T-helper 1 cell treated with Interleukin-12 subunit alpha and Interleukin-12 subunit beta and Interleukin-4 antibody, amounts not matched to agents 30 ng/mL and 1 ng/mL, for 36 hours (primary cell): Measurements from ENCODE around the gene CLIP3. TPM values are rescaled to one million over a fixed set of nuclear protein-coding genes. Genes with fewer than 3 reads are reported as not detected.
"Not testable (repeated sequence)": the region's sequence is repeated elsewhere in the genome, so short reads cannot be mapped to it uniquely, and the experiment has no call there.

ENCODE experiments used
- intact Hi-C: fragments of 100-400 bp; cut with micrococcal nuclease; formaldehyde crosslinking; loops from one replicate; pipeline ENCODE4 v1.15.1; 2024
- total RNA-seq: library from RNA; stranded (reverse); gene quantifications from 2 replicates; pipeline ENCODE4 v1.2.3, GENCODE V29; 2022

CLIP3 gene, protein sequence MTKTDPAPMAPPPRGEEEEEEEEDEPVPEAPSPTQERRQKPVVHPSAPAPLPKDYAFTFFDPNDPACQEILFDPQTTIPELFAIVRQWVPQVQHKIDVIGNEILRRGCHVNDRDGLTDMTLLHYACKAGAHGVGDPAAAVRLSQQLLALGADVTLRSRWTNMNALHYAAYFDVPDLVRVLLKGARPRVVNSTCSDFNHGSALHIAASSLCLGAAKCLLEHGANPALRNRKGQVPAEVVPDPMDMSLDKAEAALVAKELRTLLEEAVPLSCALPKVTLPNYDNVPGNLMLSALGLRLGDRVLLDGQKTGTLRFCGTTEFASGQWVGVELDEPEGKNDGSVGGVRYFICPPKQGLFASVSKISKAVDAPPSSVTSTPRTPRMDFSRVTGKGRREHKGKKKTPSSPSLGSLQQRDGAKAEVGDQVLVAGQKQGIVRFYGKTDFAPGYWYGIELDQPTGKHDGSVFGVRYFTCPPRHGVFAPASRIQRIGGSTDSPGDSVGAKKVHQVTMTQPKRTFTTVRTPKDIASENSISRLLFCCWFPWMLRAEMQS
- total RNA-seq: 3.4 and 3.8 TPM in 2 replicates

DNA sequence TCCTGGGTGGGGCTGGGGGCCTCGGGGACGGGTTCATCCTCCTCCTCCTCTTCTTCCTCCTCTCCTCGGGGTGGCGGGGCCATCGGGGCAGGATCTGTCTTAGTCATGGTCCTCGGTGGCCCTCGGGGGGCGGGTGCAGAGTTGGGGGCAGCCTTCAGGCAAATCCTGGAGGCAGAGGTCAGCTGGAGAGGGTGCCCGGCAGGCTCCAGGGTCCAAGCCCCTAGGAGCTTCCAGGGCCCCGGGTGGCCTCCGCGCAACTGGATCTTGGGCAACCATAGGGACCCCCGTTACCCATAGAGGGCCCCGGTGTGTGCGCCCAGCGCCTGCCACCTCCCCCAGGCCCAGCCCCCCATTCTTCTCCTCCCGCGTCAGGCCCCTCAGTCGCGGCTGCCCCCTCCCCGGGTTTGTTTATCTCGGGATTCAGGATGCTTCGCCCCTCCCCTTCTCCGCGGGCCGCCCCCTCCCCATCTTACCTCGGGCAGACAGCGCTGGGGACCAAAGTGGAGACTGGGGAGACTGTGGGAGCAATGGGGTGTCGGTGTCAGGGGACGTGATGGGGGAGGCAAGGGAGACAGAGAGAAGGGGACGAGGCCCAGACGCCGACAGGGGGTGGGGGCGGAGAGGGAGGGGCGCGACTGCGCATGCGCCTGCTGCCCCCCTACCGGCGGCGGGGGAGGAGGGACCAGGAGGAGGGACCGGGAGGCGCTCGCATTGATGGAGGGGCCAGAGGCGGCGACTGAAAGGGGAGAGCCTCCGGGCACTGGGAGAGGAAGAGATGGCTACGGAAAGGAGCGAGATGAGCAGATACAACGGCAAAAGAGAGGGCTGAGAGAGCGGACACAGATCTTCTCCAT is at the start of gene CLIP3:
CLIP3 (minus strand) TSS at position 623 of the 854 bp plus-strand sequence; CDS start at position 107, 516 bp downstream.
- intact Hi-C loops: loop anchor here (2.0 kb wide), 2 partner anchors 18 to 22 kb away; partner anchors contain the start of genes ALKBH6, THAP8 and WDR62

DNA sequence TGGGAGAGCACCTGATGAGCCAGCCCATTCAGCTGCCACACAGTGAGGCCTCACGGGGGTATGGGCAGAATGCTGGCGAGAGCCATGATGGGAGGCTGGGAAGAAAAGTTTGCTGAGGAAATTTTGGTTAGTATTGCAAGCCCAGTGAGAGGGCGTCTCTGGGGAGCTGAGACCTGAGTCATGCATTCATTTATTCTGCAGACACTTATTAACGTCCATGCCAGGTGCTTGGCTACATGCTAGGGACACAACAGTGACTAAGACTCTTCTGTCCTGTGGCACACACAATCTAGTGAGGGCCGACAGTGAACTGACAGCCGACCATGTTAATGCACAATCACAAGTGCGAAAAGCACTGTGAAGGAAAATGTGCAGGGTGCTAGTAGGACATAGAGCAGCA is 49.2 kb upstream of the CLIP3 start:
- intact Hi-C loops: no loop called here

DNA sequence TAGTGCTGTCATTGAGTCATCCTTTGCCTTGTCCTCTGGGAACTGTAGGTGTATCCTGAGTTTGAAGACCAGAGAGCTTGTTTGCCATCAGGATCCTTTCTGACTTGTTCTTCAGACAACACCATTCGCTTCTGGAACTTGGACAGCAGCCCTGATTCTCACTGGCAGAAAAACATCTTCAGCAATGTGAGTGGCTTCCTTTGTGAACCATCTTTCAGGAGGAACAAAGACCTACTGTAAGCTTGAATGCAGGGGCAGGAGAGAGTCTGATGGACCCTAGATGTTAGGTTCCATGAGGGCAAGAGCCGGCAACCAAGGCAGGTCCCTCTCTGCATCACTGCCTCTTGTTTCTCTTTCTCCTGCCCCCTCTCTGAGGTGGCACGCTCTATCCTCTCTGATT is 48.7 kb upstream of the CLIP3 start:
- intact Hi-C loops: no loop called here

DNA sequence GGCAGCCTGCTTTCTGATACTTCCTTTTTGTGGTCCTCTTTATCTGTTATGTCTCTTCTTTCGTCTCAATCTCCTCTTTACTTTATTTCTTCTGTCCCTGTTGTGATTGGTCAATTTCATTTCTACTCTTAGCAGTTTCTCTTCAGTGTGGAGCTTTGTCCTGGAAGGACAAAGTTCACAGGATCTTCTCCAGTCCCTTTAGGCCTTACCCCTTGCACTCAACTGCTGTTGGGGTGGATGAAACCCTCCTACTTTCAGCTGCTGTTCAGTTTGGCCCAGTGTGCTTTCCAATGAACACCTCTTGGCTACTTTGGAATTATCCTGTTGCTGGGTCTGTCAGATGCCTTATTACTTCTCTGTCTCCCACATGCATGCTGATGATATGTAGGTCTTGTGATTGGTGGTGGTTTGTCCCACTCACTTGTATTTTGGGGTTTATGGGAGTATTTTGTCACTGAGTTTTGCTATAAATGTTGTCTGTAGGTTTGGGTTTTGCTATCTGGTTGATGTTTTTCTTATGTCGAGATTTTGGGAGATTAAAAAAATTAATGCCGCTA is 46.8 kb upstream of the CLIP3 start:
- intact Hi-C loops: no loop called here

DNA sequence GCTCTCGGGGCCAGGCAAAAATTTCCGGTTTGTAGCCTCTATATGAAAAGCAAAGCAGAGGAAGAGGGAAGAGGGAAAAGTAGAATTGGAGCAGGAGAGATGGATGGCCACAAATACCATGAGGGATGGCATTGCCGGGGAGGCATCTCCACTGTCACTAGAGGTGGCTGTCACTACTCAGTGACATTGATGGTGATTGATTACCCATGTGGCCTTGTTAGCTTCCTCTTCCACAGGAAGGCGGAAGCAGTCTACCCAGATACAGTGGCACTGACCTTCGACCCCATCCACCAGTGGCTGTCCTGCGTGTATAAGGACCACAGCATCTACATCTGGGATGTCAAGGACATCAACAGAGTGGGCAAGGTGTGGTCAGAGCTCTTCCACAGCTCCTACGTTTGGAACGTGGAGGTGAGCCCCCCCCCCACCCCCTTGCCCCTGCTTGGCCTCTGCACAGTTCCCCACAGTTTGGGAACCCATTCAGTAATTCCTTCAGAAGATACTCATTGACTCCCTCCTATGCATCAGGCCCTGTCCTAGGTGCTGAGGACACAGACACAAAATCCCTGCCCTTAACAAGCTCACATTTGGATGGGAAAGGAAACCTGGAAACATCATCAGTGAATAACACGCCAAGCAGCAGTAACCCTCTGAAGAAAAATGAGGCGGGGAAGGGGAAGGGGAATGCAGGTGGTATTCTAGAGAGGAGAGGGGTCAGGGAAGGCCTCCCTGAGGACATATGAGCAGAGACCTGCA is 40.6 kb upstream of the CLIP3 start:
- intact Hi-C loops: no loop called here

DNA sequence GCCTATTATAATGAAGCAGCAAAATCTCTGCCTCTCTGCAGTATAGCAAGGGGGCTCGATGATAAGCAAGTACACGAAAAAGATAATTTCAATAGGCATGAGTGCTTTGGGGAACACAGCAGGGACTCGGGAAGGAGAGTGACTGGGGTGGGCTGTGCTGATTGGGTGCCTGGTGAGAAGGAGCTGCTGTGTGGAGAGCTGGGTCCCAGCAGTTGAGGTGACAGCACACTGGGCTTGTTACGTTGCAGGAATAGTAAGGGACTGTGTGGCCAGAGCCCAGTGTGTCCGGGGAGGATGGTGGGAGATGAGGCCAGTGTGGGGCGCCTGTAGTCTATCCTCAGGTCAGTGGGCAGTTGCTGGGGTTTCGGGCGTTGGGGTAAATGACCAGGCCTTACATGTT is 39.4 kb upstream of the CLIP3 start:
- intact Hi-C loops: no loop called here

DNA sequence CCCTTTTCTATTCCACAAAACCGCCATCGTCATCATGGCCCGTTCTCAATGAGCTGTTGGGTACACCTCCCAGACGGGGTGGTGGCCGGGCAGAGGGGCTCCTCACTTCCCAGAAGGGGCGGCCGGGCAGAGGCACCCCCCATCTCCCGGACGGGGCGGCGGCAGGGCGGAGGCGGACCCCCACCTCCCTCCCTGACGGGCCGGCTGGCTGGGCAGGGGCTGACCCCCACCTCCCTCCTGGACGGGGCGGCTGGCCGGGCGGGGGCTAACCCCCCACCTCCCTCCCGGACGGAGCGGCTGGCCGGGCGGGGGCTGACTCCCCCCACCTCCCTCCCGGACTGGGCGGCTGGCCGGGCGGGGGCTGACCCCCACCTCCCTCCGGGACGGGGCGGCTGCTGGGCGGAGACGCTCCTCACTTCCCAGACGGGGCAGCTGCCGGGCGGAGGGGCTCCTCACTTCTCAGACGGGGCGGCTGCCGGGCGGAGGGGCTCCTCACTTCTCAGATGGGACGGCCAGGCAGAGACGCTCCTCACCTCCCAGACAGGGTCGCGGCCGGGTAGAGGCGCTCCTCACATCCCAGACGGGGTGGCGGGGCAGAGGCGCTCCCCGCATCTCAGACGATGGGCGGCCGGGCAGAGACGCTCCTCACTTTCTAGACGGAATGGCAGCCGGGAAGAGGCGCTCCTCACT is 36.3 kb upstream of the CLIP3 start:
- intact Hi-C loops: not testable (repeated sequence)

DNA sequence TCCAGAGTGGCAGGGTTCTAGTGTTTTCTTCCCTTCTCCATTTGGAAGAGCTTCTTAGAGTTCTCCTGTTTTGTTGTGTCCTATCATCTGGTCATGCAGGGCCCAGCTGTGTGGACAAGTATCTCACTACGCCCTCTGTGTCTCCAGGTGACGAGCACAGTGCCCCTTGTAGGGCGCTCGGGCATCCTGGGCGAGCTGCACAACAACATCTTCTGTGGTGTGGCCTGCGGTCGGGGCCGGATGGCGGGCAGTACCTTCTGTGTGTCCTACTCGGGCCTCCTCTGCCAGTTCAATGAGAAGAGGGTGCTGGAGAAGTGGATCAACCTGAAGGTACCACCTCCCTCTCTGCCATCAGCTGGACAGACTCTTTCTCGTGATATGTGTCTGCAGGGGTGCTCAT is 35.0 kb upstream of the CLIP3 start:
- intact Hi-C loops: no loop called here

DNA sequence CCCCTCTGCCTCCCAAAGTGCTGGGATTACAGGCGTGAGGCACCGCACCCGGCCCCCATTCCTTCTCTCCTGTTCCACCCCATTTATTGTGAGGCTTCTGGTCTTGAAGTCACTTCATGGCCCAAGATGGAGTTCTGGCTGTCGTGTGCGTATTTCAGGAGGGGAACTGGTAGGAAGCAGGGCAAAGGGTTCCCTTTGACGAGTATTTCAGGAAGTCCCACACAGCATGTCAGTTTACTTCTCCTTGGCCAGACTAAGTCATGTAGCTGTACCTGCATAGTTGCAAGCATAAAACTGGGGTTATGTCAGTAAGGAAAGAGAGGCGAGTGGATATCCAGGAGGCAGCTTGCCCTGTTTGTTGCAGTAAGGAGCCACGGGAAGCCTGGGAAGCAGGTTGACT is 32.2 kb upstream of the CLIP3 start:
- intact Hi-C loops: no loop called here

DNA sequence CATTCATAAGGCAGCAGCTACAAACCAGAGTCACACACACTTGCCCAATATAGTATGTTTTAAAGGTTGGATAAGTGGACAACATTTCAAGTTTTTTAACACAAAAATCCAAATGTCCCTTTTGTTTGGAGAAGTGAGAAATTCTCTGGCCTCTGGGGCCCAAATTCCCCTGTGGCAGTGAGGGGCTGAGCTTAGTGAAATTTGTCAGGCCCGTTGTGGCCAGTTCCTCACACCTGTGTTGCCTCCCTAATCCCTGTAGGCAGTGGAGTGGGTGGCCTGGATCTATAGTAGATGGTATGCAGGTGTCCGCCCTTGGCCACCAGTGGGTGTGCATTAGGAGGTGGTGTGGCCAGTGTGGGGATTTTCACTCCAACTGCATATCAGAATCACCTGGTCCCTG is 28.7 kb upstream of the CLIP3 start:
- intact Hi-C loops: no loop called here

DNA sequence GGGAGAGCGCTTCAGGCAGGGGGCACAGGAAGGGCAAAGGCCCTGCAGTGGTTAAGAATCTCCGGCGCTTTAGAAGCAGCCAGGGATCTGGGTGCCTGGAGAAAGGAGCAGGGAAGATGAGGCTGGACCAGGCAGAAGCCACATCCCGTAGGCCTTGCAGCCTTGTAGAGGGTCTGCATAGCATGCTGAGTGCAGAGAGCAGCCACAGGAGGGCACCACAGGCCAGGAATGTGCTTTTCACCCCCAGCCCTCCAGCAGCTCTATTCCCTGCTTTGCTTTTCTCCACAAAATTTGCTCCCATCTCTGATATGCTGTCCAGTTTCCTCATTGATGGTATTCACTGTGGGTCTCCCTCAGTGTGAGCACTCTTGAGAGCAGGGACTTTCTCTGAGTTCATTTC is 27.8 kb upstream of the CLIP3 start:
- intact Hi-C loops: loop anchor here (1.0 kb wide), 1 partner anchor 110 kb away; no protein-coding TSS in a partner anchor

DNA sequence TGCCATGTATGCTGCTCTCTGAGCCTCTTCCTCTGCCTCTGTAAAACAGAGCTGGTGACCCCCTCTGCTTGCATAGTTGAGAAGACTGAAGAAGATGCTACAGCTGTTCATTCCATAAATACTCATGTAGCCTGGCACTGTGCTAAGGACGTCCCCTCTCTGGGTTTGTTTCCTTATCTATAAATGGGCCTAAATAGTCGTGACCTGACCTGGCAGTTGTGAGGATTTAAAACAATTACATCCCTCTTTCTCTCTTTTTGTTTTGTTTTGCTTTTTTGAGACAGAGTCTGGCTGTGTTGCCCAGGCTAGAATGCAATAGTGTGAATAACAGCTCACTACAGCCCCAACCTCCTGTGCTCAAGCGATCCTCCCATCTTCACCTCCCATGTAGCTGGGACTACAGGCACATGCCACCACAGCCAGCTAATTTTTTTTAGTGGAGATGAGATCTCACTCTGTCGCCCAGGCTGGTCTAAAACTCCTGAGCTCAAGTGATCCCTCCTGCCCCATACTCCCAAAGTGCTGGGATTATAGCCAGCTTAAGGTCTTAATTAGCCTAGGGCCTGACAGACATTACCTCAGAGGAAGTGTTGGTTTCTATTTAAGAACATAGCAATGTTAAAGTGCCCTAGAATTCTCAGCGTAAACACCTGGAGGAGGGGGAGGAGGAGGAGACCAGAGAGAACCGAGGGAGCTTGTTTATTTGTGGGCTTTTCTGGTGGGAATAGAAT is 26.7 kb upstream of the CLIP3 start:
- intact Hi-C loops: no loop called here

DNA sequence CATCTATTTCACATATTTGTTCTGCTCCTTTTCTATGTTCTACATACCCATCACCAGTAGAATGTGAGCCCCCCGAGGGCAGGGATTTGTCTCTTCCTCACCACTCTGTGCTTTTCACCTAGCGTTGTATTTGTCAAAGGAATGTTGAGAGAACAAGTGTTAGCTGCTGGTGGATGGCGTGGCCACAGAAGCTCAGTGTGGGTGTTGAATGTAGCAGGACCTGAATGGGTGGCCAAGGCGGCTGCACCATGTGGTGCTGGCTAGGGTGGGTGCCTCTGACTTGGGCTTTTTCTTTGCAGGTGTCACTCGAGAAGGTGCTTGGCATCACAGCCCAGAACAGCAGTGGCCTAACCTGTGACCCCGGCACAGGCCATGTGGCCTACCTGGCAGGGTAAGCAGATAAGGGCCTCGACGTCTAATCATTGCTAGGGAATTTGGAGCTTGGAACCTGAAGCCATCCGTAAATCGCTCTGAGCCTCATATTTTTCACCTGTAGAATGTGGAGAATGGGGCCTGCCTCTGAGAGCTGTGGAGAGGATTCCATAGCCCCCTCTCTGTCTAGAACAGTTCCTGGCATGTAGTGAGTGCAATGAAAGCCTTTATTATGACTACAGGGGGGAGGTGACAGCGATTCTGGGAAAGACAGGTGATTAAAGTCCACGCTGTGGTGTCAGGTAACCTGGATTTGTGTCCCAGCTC is 26.0 kb upstream of the CLIP3 start:
- intact Hi-C loops: no loop called here

DNA sequence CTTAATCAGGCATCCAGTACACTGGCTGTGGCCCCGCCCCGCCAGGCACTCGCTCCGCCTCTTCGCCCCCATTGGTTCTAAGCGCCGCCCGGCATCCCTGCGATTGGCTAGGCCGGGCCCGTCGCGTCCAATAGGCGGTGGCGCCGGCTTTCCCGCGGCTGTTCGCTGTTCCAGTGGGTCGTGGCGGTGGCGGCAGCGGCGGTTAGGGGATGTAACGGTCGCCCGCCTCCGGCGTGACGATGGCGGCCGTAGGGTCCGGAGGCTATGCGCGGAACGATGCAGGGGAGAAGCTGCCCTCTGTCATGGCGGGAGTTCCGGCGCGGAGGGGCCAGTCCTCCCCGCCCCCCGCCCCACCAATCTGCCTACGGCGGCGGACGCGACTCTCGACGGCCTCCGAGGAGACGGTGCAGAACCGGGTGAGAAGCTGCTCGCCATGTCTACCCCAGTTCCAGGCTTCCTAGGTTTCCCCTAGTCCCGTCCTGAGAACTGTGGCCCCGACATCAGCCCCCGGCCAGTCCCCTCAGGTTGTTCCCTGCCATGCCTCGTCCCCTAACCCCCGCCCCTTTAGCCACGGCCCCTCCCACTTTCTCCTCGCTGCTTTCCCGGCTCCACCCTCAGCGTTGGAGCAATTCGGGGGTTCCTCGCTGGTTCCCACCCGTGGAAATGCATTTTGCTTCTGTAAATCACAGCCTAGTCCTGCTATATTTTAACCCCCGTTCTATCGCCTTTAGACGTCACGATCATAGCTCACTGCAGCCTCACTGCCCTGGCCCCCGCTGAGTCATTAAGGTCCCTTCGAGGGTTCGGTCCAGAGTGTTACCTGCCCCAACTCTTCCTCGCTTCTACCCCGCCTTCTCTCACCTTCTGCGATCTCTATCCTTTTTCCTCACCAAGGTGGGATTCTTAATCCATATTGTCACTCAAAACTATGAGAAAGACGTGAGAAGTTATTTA is 22.3 kb upstream of the CLIP3 start, which contains the start of gene WDR62:
WDR62 (plus strand) TSS at position 165 of the 954 bp plus-strand sequence; CDS start at position 240, 75 bp downstream.
- intact Hi-C loops: loop anchor here (1.0 to 2.0 kb wide), 23 partner anchors 22 to 1024 kb away; partner anchors contain the start of genes ALKBH6, ARHGAP33, CLIP3 and LIN37

DNA sequence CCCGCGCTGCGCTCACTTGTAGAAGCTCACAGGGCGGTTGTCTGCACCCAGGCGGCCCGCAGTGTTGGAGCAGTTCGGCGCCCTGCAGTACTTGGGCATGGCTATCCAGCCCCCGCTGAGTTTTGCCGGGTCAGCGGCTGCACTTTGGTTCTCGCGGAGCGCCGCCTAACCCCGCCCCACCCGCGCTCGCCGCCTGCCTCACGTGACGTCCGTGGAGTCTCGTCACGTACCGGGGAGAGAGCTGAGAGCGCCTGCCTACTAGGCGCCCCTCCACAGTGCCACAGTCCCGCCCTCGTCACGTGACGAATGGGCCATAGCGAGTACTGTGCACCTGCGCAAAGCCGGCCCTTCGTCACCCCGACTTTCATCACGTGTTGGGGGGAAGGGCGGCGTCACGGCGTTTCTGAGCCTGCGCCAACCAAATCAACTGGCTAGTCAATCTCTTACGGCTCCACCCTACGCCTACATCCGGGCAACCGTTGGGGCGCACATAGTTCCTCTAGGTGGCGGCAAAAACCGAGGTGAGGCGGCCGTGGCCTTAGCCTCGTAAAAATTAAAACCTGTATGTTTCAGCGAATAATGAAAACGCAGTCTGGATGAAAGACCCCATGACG is 21.6 kb upstream of the CLIP3 start, which contains the start of gene THAP8:
THAP8 (minus strand) TSS at position 167 of the 614 bp plus-strand sequence; CDS start at position 99, 68 bp downstream.
- intact Hi-C loops: loop anchor here (1.0 to 2.0 kb wide), 22 partner anchors 21 to 1025 kb away; partner anchors contain the start of genes ALKBH6, ARHGAP33, CLIP3 and LIN37

DNA sequence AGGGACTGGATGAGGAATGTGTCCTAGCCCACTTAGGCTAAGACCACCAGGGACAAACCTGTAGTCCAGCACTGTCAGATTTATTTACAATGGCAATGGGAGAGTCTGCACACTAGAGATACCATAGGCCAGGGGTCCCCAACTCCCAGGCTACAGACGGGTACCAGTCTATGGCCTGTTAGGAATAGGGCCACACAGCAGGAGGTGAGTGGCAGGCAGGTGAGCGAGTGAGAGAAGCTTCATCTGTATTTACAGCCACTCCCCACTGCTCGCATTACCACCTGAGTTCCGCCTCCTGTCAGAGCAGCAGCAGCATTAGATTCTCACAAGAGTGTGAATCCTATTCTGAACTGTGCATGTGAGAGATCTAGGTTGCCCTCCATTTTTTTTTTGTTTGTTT is 19.0 kb upstream of the CLIP3 start:
- intact Hi-C loops: no loop called here

DNA sequence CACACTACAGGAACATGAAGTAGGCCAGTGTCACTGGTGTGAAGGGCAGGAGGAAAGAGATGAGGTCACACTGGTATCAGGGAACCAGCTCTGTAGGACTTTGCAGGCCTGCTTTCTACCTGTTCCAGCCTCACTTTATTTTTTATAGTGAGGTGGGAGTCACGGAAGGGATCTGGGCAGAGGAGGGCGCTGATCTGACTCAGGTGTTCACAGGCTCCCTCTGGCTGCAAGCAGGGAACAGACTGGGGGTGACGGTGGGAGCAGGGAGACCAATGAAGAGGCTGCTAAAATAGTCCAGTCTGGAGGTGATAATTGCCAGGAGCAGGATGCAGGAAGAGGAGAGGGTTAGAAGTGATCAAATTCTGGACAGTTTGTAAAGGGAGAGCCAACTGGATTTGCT is 18.6 kb upstream of the CLIP3 start:
- intact Hi-C loops: no loop called here
